ENCODE data around the gene CD300LF. TPM values are rescaled to one million over a fixed set of nuclear protein-coding genes. Genes with fewer than 3 reads are reported as not detected.

CD300LF gene
- polyA plus RNA-seq, 3 donors: 112 to 184 (median 175) TPM

GRCh38 chr17:74731347-74731605 is 18.6 kb upstream of the CD300LF start:
- Histone ChIP-seq H3K4me3 (replicated peaks in 1 of 3; ENCODE audit: low read depth in 2 of 3, low read length in 3 of 3) (no peak overlapping the region), H3K9me3 (replicated peaks in 1 of 2; ENCODE audit: control insufficient read depth in 1 of 2, insufficient read depth in 1 of 2, low read length in 2 of 2) (no peaks in the 10 kb centered on the region), H3K36me3 (replicated peaks in 1 of 2; ENCODE audit: control insufficient read depth in 1 of 2, insufficient read depth in 2 of 2, low read length in 2 of 2) (no peaks in the 10 kb centered on the region), H3K79me2 (ENCODE audit: insufficient read depth, low read length) (no peaks in the 10 kb centered on the region), H3K27me3 (ENCODE audit: control insufficient read depth in 2 of 2, insufficient read depth in 2 of 2, low read length in 2 of 2) (no peaks in the 10 kb centered on the region), H2AFZ (ENCODE audit: insufficient read depth, low read depth, low read length, poor library complexity, severe bottlenecking) (no peak overlapping the region), H3K27ac (ENCODE audit: low read depth in 1 of 2, low read length in 2 of 2) (no peak overlapping the region), H3K4me1 (ENCODE audit: control insufficient read depth in 1 of 2, insufficient read depth in 2 of 2, low read length in 2 of 2) (peaks cover 24 to 40% of the 10 kb centered on the region in 2 donors), H3K9ac (ENCODE audit: insufficient read depth, low read length, poor library complexity, severe bottlenecking) (no peak overlapping the region), H4K20me1 (ENCODE audit: insufficient read depth, low read length) (no peaks in the 10 kb centered on the region), H3K4me2 (replicated peaks; ENCODE audit: extremely low read depth, low read length, poor library complexity, severe bottlenecking) (peak overlapping the region; percentile 18)
- Mint-ChIP-seq H3K27ac (no peak overlapping the region), H3K36me3 (no peaks in the 10 kb centered on the region), H3K4me1 (peaks cover 37% of the 10 kb centered on the region), H3K9me3 (peaks cover 0 to 3% (median 0%) of the 10 kb centered on the region in 7 donors), H3K4me3 (no peak overlapping the region), H3K27me3 (ENCODE audit: low read depth in 3 of 3) (peaks cover 0 to 3% (median 0%) of the 10 kb centered on the region in 3 donors)
- 100% methylated on average over 2 of the region's 4 CpGs for WGBS (ENCODE audit: insufficient coverage)
- intact Hi-C loops (cut with micrococcal nuclease): loop anchor here (10.0 kb wide), 2 partner anchors 166 to 356 kb away; partner anchors contain the start of gene CD300H (in 1 of the 2)
- DNase-seq: no peak
- no peak for TF ChIP-seq CTCF (IDR thresholded peaks at IDR 0.05)

DNA sequence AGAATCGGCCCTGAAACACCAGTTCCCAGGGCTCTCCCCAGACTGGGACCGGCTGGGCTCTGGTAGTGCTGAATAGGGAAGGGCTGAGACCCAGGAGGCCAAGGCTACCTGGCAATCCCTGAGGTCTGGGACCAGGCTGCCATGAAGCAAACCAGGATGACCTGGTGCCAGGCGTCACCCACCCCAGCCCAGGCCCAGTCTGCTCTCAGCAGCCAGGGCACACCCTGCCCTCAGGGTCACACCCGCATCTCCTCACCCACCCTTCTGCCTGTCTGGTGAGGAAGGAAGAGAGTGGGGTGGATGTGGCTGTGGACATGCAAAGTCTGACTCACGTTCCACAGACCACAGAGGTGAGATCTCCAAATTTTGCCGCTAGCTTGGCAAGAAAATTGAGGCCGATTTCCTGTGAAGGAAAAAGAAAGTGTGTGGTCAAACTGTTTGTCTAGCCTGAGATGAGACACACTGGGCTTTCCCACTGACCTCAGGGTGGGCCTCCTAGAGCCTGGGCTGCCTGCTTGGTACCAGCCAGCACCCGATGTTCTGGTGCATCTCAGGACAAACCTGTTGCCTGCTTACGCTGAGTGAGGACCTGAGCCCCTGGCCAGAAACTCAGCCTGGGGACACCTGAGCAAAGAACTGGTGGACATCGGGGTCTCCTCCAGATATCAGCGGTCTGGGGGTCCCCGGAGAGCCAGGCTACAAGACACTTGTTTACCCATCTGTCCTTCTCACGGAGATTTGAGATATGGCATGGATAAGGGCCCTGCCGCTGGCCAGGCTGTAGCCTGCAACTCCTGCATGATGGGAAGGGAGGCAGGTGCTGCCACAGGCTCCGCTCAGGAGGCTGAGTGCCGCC is 18.0 kb upstream of the CD300LF start:
- Histone ChIP-seq H3K36me3 (replicated peaks in 1 of 2; ENCODE audit: control insufficient read depth in 1 of 2, insufficient read depth in 2 of 2, low read length in 2 of 2) (no peaks in the 10 kb centered on the region), H3K79me2 (ENCODE audit: insufficient read depth, low read length) (no peaks in the 10 kb centered on the region), H3K4me1 (ENCODE audit: control insufficient read depth in 1 of 2, insufficient read depth in 2 of 2, low read length in 2 of 2) (peaks cover 18 to 34% of the 10 kb centered on the region in 2 donors), H3K27me3 (ENCODE audit: control insufficient read depth in 2 of 2, insufficient read depth in 2 of 2, low read length in 2 of 2) (no peaks in the 10 kb centered on the region), H3K4me3 (replicated peaks in 1 of 3; ENCODE audit: low read depth in 2 of 3, low read length in 3 of 3) (no peak overlapping the region), H3K9ac (ENCODE audit: insufficient read depth, low read length, poor library complexity, severe bottlenecking) (no peak overlapping the region), H3K27ac (ENCODE audit: low read depth in 1 of 2, low read length in 2 of 2) (peak overlapping the region in 1 of 2 donors; percentile 4), H2AFZ (ENCODE audit: insufficient read depth, low read depth, low read length, poor library complexity, severe bottlenecking) (no peak overlapping the region), H3K9me3 (replicated peaks in 1 of 2; ENCODE audit: control insufficient read depth in 1 of 2, insufficient read depth in 1 of 2, low read length in 2 of 2) (no peaks in the 10 kb centered on the region), H4K20me1 (ENCODE audit: insufficient read depth, low read length) (no peaks in the 10 kb centered on the region), H3K4me2 (replicated peaks; ENCODE audit: extremely low read depth, low read length, poor library complexity, severe bottlenecking) (peak overlapping the region; percentile 18)
- peak; percentile 76 to 82 (median 77) for DNase-seq
- peaks cover 33% of the 10 kb centered on the region for H3K4me1 Mint-ChIP-seq
- intact Hi-C loops (cut with micrococcal nuclease): loop anchor here (10.0 kb wide), 2 partner anchors 166 to 356 kb away; partner anchors contain the start of gene CD300H (in 1 of the 2)
- H3K27me3 Mint-ChIP-seq (ENCODE audit: low read depth in 3 of 3): no peaks in the 10 kb centered on the region
- H3K9me3 Mint-ChIP-seq: peaks cover 0 to 3% (median 0%) of the 10 kb centered on the region in 7 donors
- no peak for TF ChIP-seq CTCF (IDR thresholded peaks at IDR 0.05)
- H3K27ac Mint-ChIP-seq: peak overlapping the region in 5 of 7 donors; percentile 8 to 46 (median 41)
- 54% methylated on average over 12 of the region's 16 CpGs for WGBS (ENCODE audit: insufficient coverage)
- H3K36me3 Mint-ChIP-seq: no peaks in the 10 kb centered on the region
- peak overlapping the region in 1 of 2 donors; percentile 66 for H3K4me3 Mint-ChIP-seq

Measured in CD14-positive monocyte (primary cell).